ENCODE measurements around the gene PCDH9.
A peak's percentile ranks its signal among the peaks of the same experiment; 100 is the strongest.
"Not testable (repeated sequence)": the region's sequence is repeated elsewhere in the genome, so short reads cannot be mapped to it uniquely, and the experiment has no call there.

Gene PCDH9

DNA sequence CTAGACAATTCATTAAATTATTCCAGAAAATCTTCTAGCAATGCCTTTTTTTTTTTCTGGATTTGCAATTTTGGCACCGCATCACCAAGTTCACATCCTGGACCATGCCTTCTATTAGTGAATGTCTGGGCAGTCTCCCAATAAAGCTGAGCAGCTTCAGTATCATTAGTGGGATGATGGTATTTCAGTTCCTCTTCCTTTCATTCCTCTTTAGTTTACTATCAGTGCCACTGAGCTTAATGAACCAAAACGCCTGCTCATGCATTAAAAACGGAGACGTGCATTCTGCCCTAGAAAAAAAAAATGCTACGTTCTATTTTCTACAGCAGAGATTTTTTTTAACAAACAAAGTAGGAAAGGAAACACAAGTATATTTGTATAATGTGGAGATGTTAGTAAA, 343.0 kb downstream of the PCDH9 start:
- no peak for DNase-seq

GRCh38 chr13:66886264-66886663, 343.9 kb downstream of the PCDH9 start:
- no peak for DNase-seq

- not testable (repeated sequence) for DNase-seq
Measured at GRCh38 chr13:66881170-66881569, 349.0 kb downstream of the PCDH9 start.

DNA sequence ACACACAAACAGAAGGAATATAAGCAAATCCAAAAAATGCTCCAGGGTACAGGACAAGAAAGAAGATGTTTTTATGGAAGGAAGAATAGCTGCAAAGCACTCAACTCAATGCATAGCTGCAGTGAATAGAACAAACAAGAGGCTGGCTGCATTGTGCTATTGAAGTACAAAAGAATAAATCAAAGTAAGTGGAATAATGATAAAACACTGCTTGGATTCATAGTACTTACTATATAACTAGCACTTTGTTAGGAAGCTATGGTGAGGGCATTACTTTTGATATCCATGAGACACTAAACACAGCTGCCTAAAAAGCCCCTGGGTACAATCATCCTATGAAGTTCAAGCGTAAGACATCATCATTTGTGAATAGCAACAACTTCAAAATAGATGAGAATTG, 350.1 kb downstream of the PCDH9 start:
- DNase-seq, result no peak

GRCh38 chr13:66875264-66875663, 354.9 kb downstream of the PCDH9 start:
- no peak for DNase-seq

- no peak for DNase-seq
Measured at GRCh38 chr13:66864627-66865026, 365.5 kb downstream of the PCDH9 start.

GRCh38 chr13:66860878-66861417, 369.2 kb downstream of the PCDH9 start:
- DNase-seq, result no peak

- no peak for DNase-seq
Measured at GRCh38 chr13:66859934-66860877, 369.9 kb downstream of the PCDH9 start.

- peak in 1 of 2 experiments; percentile 11 for DNase-seq
Measured at GRCh38 chr13:66859078-66859477, 371.1 kb downstream of the PCDH9 start.

GRCh38 chr13:66858163-66858562, 372.0 kb downstream of the PCDH9 start:
- DNase-seq, result no peak

GRCh38 chr13:66855131-66855530, 375.0 kb downstream of the PCDH9 start:
- no peak for DNase-seq

DNA sequence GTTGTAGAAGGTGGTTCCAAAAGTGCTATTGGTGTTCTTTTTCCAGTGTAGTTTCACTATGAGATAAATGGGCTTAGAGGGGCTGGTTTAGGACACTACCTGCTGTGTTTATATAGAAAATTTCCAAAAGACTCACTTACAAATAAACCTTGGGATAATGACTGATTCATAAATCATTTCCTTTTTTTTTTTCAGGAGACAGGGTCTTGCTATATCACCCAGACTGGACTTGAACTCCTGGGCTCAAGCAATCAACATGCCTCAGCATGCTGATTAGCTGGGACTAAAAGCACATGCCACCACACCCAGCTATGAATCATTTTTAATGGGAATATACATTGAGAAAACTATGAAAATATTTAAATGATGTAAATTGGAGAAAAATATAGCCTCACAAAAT, 376.6 kb downstream of the PCDH9 start:
- DNase-seq, result no peak

DNA sequence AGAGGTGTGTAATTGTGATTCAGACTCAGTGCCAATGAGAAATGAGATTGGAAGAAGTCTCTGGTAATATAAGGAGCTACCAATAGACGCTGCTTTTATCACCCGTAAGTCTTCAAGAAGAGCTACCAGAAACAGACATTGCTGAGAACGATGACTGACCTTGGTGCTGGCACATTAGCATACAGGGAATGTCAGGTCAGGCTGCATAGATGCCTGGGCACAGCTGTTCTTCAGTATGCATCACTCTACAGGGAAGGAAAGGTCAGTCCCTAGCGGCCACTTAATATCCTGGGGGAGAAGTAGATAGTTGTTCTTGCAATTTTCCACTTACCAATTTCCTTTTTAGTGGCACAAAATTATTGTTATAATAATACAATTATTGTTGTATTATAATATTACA, 380.4 kb downstream of the PCDH9 start:
- no peak for DNase-seq

GRCh38 chr13:66847541-66847940, 382.6 kb downstream of the PCDH9 start:
- DNase-seq, result no peak

GRCh38 chr13:66845393-66845792, 384.7 kb downstream of the PCDH9 start:
- DNase-seq, result no peak

- no peak for DNase-seq
Measured at GRCh38 chr13:66844933-66845332, 385.2 kb downstream of the PCDH9 start.

DNA sequence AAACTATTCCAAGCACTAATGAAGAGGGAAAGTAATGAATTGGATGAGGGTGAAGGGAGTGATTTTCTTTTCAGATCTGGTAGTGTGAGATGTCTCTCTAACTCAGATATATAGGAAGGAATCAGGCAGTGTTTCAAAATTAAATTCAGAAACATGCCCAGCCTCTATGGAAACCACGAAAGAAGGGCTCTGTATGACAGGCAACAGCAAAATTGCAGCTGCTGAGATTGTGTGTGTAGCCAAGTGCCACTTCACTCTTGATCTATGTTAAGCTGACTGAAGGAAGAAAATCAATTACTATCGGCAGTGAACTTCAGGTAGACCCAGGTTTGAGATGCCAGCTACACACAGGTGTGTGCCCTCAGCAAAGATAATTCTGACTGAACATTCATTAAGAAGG, 387.4 kb downstream of the PCDH9 start:
- no peak for DNase-seq

- no peak for DNase-seq
Measured at GRCh38 chr13:66840621-66841020, 389.5 kb downstream of the PCDH9 start.

DNA sequence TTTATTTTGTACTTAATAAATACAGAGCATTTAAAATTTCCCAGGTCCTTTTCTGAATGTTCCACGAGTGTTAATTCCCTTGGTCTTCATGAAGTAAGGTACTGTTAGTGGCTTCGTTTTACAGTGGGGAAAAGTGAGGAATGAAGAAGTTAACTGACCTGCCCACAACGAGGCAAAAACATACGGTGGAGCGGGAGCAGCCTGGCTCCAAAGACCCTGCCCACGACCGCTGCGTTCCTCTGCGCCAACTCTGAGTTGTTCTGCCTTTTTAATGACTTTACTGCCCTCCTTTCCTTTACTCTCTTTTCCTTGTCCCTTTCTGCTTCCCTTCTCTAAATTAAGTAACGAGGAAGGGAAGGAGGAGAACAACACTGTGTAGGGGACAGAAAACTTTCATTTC, 392.9 kb downstream of the PCDH9 start:
- DNase-seq, result no peak

DNA sequence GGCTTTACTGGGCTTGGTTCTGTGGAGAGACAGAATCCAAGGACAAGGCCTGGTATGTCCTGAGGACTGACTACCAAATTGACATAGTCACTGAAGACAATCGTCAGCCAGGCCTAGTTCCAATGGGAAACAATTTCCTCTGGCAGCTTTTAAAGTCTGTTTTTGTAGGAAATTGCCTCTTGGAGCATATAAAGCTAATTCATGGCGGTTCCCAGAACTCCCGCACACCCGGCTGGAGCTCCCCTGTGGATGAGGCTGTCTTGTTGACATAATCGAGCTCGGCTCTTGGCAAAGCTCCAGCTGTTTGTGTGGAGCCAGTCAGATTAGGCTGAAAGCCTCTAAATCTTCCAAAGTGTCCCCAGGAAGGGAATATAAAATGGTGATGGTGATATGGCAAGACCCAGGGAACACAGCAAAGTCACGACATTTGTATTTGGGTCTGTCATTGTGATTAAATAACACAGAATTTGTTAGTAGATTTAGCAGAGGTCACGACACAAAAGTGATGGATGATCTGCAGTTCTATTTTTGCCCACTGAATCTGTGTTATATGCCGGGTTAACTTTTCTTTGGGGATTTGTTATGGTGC, 395.0 kb downstream of the PCDH9 start:
- no peak for DNase-seq

DNA sequence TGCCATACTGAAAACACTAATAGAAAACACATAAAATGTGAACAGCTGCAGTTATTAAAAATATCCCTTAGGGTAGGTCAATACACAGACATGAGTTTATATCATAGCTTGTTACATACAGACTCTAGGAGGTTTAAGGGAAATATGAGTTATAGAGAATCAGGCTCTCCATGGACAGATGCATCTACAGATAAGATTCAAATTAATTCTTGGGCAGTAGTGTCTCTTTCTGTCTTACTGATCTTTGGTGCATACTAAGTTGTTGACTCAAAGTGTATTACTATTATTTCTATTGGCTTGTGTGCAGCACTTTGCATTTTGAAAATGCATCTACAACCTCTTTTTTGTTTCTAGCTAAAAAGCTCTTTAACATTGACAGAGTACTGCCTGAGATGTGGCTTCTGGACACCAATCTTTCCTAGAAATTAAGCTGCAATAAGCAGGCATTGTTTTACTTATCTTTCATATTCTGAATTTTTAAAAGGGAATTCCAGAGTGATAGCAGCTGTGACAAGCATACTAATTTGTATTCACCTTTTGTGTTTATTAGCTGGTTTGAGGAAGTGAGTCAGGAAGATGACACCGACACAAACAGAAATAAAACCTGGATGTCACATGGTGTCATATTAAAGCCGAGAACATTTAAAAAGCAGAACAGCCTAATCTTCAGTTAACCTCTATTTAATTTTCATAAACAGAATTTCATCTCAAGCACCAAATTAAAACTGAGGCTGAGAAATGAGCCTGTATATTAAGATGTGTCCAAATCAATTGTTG, 399.0 kb downstream of the PCDH9 start:
- no peak for DNase-seq

GRCh38 chr13:66829803-66830202, 400.3 kb downstream of the PCDH9 start:
- DNase-seq, result no peak

GRCh38 chr13:66826398-66826797, 403.7 kb downstream of the PCDH9 start:
- no peak for DNase-seq
